HPDE6-E6E7 (cell line): Measurements from ENCODE around the gene ZNF143.

Source experiments
- DNase-seq: peaks from one replicate; pipeline ENCODE4 v3.0.0; 2011; ENCODE audit warnings: missing footprints; ENCODE audit errors: extremely low spot score

ZNF143 gene

DNA sequence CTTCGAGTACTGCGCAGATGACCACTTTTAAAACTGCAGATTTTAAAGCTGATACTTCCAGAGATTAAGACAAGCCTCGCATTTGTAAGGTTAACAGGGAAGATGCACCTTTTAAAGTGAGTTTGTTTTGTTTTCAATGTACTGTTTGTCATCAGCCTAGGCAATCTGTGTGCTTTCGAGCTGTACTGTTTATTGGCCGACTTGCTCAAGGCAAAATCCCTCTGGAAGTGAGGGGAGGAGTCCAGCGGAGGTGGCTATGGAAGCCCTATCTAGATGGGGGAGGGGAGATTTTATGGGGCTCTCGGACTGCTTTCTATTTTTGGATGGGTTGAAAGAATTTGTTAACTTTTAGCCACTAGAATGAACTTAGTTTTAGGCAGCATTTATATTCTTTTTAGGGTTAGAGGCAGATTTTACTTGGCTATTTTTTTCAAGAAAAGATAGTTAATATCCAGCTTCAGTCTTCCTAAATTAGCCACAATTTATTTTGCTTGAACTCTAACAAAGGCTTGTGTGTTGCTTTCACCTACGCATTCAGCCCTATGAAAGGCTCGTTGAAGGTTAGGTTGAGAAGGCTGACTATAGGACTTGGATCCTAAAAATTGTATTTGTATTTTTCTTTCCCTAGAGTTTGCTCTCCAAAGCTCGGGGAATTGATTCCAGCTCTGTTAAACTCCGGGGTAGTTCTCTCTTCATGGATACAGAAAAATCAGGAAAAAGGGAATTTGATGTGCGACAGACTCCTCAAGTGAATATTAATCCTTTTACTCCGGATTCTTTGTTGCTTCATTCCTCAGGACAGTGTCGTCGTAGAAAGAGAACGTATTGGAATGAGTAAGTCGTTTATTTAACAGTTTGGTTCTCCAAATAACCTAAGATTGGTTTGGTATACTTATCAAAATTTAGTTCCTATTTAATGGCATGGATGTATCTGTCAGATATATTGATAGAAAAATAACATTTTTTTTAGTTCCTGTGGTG, 114.7 kb downstream of the ZNF143 start:
- DNase-seq, result no peak

DNA sequence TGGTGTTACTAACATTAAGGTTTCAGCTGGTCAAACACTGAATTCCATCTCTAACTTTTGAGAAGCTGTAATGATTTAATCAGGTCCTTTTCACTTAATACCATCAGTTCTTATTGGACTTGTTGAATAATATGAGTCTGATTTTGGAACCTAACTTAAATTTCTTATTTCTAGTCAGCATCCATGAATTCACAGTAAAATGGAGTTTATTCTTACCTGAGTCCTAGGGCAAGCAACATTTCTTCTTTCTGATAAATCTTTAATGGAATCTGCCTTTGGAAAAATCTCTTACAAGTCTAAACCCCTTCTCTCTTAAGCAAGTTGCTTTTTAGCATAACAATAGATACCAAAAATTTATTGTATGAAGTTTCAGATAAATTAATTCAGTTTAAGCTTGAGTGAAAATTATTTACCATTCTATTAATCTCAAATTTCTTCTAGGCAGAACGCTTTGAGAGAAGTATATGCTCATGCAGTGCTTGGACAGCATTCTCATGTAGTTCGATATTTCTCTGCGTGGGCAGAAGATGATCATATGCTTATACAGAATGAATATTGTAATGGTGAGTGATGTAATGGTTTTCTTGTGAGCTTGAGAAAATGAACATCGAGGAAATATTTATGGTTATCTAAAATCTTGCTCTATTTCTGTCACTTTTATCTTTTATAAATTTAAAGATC, 116.0 kb downstream of the ZNF143 start:
- DNase-seq, result no peak

DNA sequence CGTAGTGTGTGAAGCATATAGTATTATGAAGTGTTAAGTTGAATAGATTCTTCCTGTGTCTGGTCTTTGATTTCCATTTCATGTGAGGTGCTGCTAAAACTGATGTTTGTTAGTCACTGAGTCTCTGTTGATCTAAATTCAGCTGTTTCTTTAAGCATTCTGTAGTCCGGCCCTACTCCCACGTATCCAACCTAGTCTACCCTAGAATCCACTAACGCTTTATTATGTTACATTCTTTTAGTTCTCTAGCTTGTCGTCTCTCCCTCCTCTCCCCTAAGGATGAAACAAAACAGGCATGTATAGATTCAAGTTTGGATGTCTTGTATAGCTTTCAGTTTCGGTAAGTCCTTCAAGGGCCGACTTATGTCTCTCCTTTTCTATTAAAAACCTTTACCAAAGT, 116.7 kb downstream of the ZNF143 start:
- no peak for DNase-seq
